Ectodermal cell (in vitro differentiated cells): Measurements from ENCODE around the gene FBXO34.

Experiments
- H3K27ac ChIP-seq: 2 replicates; pipeline ENCODE4 v1.7.0; 2013; ENCODE audit warnings: mild to moderate bottlenecking, low read depth, low read length; ENCODE audit not compliant: insufficient read depth, poor library complexity, severe bottlenecking
- H3K27me3 ChIP-seq: 2 replicates; pipeline ENCODE4 v1.7.0; 2013; ENCODE audit warnings: mild to moderate bottlenecking, low read length; ENCODE audit not compliant: insufficient read depth, control insufficient read depth, poor library complexity, severe bottlenecking
- H3K36me3 ChIP-seq: one replicate; pipeline ENCODE4 v1.7.0; 2013; ENCODE audit warnings: low read length; ENCODE audit not compliant: control insufficient read depth, insufficient read depth
- H3K4me1 ChIP-seq: one replicate; pipeline ENCODE4 v1.7.0; 2013; ENCODE audit warnings: low read length; ENCODE audit not compliant: control insufficient read depth, insufficient read depth
- H3K4me3 ChIP-seq: 2 replicates; pipeline ENCODE4 v1.7.0; 2013; ENCODE audit warnings: low read depth, low read length, control low read depth; ENCODE audit not compliant: insufficient read depth
- H3K9me3 ChIP-seq: 2 replicates; pipeline ENCODE4 v1.7.0; 2013; ENCODE audit warnings: mild to moderate bottlenecking, low read length, moderate library complexity; ENCODE audit not compliant: control insufficient read depth
- WGBS, 2 experiments: methylation state at CpG; one replicate each; pipeline ENCODE4 v1.1.7; 2013; ENCODE audit warnings: missing lambda C conversion rate in 2 of 2; 5-methylcytosine and 5-hydroxymethylcytosine counted together

FBXO34 gene

GRCh38 chr14:55324812-55325211, 53.6 kb downstream of the FBXO34 start:
- Histone ChIP-seq H3K27me3 (no peaks in the 10 kb centered on the region), H3K4me1 (no peaks in the 10 kb centered on the region), H3K4me3 (no peak overlapping the region), H3K9me3 (no peaks in the 10 kb centered on the region), H3K27ac (no peak overlapping the region), H3K36me3 (no peaks in the 10 kb centered on the region)
- 87 to 88% methylated on average over 2 of the region's 2 CpGs for WGBS, 2 experiments

- Histone ChIP-seq H3K4me1 (no peaks in the 10 kb centered on the region), H3K27ac (no peak overlapping the region), H3K4me3 (no peak overlapping the region), H3K9me3 (no peaks in the 10 kb centered on the region), H3K27me3 (no peaks in the 10 kb centered on the region), H3K36me3 (no peaks in the 10 kb centered on the region)
- 85 to 92% methylated on average over 1 of the region's 1 CpG for WGBS, 2 experiments
Observed at GRCh38 chr14:55327179-55327578, 56.0 kb downstream of the FBXO34 start.

DNA sequence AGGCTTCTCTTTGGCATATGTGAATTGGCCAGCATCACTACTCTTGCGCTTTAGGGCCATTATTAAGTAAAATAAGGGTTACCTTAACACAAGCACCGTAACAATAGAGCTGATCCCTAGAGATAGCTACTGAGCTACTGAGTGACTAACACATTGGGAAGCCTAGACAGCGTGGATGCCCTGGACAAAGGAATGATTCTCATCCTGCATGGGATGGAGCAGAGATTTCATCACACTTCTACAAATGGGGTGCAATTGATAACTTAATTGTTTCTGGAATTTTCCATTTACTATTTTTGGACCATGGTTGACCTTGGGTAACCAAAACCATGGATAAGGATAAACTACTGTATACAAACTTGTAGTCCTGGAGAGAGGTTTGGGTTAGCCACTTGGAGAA, 57.1 kb downstream of the FBXO34 start:
- Histone ChIP-seq H3K9me3 (no peaks in the 10 kb centered on the region), H3K27me3 (no peaks in the 10 kb centered on the region), H3K36me3 (no peaks in the 10 kb centered on the region), H3K4me3 (no peak overlapping the region), H3K27ac (no peak overlapping the region), H3K4me1 (no peaks in the 10 kb centered on the region)
- 95% methylated on average over 3 of the region's 3 CpGs for WGBS, 2 experiments

DNA sequence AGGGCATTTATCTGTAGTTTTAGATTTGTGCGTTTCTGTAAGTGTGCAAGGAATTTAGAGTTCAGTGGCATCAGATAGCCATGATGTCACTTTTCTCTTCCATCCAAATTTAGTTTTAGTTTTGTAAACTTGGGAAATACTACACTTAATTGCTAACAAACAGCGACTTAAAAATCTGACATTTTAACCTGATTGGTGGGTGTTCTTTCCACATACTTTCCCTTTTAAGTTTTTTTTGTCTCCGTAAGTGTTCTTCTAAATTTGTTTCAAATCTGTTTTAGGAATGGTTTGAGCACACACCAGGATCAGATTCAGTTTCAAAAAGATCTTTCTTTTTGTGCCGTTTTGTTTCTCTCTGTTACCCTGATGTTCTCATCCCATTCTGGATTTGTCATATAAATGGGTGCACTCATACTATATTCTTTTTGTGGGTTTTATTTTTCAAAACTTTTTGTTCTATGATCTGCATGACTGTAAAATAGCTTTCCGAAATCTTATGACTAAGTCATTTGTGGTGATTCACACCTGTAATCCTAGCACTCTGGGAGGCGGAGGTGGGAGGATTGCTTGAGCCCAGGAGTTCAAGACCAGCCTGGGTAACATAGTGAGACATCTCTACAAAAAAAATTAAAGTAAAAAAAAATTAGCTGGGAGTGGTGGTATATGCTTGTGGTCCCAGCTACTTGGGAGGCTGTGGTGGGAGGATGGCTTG, 58.9 kb downstream of the FBXO34 start:
- Histone ChIP-seq H3K4me1 (no peaks in the 10 kb centered on the region), H3K27me3 (no peaks in the 10 kb centered on the region), H3K36me3 (no peaks in the 10 kb centered on the region), H3K4me3 (no peak overlapping the region), H3K9me3 (no peaks in the 10 kb centered on the region), H3K27ac (no peak overlapping the region)
- WGBS, 2 experiments = 92 to 94% methylated on average over 6 of the region's 6 CpGs

- no peak overlapping the region for H3K27ac ChIP-seq
- H3K9me3 ChIP-seq = no peaks in the 10 kb centered on the region
- no peaks in the 10 kb centered on the region for H3K36me3 ChIP-seq
- WGBS, 2 experiments = 94 to 97% methylated on average over 6 to 7 of the region's 7 CpGs
- H3K4me3 ChIP-seq = no peak overlapping the region
- H3K27me3 ChIP-seq = no peaks in the 10 kb centered on the region
- no peaks in the 10 kb centered on the region for H3K4me1 ChIP-seq
Observed at GRCh38 chr14:55332654-55333570, 61.7 kb downstream of the FBXO34 start.

GRCh38 chr14:55333711-55334485, 62.7 kb downstream of the FBXO34 start:
- Histone ChIP-seq H3K36me3 (no peaks in the 10 kb centered on the region), H3K4me1 (no peaks in the 10 kb centered on the region), H3K27me3 (no peaks in the 10 kb centered on the region), H3K4me3 (no peak overlapping the region), H3K27ac (no peak overlapping the region), H3K9me3 (no peaks in the 10 kb centered on the region)
- WGBS, 2 experiments = 90 to 97% methylated on average over 4 of the region's 4 CpGs

DNA sequence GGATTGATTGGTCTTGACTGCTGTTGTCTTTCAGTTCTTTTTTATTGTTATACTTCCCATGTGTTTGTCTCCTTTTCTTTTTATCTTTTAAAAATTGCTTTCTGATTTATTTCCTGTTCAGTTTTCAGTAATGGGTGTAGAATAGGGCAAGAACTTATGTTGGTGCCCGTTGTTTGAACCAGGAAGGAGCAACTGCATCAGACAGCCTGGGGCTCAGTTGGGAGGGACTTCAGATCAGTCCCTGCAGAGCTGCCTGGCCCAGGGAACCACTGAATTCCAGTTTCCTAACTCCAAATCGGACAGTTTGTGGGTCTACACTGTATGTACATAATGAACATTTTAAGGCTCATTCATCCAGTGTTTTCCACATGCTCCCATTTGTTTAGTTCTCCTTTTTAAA, 64.9 kb downstream of the FBXO34 start:
- no peaks in the 10 kb centered on the region for H3K9me3 ChIP-seq
- 83 to 92% methylated on average over 2 of the region's 2 CpGs for WGBS, 2 experiments
- no peaks in the 10 kb centered on the region for H3K36me3 ChIP-seq
- no peak overlapping the region for H3K4me3 ChIP-seq
- H3K27ac ChIP-seq = no peak overlapping the region
- no peaks in the 10 kb centered on the region for H3K4me1 ChIP-seq
- no peaks in the 10 kb centered on the region for H3K27me3 ChIP-seq

DNA sequence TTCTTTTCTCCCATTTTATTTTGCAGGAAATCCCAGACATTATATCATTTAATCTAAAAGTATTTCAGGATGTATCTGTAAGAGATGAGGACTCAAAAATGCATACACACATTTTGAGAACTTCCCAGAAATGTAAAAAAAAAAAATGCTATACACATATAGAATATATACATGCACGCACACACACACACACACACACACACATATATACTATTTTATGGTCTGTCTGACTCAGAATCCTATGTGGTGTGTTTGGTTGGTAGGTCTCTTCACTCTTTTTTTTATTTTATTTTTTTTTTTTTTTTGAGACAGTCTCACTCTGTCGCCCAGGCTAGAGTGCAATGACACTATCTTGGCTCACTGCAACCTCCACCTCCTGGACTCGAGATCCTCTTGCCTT, 65.5 kb downstream of the FBXO34 start:
- no peaks in the 10 kb centered on the region for H3K4me1 ChIP-seq
- H3K9me3 ChIP-seq = no peaks in the 10 kb centered on the region
- no peaks in the 10 kb centered on the region for H3K36me3 ChIP-seq
- no peak overlapping the region for H3K4me3 ChIP-seq
- no peaks in the 10 kb centered on the region for H3K27me3 ChIP-seq
- WGBS, 2 experiments = 81 to 96% methylated on average over 2 of the region's 3 CpGs
- no peak overlapping the region for H3K27ac ChIP-seq

GRCh38 chr14:55339770-55340169, 68.5 kb downstream of the FBXO34 start:
- no peak overlapping the region for H3K27ac ChIP-seq
- no peaks in the 10 kb centered on the region for H3K27me3 ChIP-seq
- H3K36me3 ChIP-seq = no peaks in the 10 kb centered on the region
- WGBS, 2 experiments = 50 to 77% methylated on average over 1 to 2 of the region's 2 CpGs
- H3K4me1 ChIP-seq = no peaks in the 10 kb centered on the region
- no peak overlapping the region for H3K4me3 ChIP-seq
- H3K9me3 ChIP-seq = no peaks in the 10 kb centered on the region

- no peaks in the 10 kb centered on the region for H3K27me3 ChIP-seq
- no peaks in the 10 kb centered on the region for H3K36me3 ChIP-seq
- H3K4me1 ChIP-seq = no peaks in the 10 kb centered on the region
- no peak overlapping the region for H3K4me3 ChIP-seq
- H3K27ac ChIP-seq = no peak overlapping the region
- 93 to 100% methylated on average over 2 of the region's 3 CpGs for WGBS, 2 experiments
- no peaks in the 10 kb centered on the region for H3K9me3 ChIP-seq
Observed at GRCh38 chr14:55340482-55340881, 69.3 kb downstream of the FBXO34 start.
